ENCODE measurements around the gene FRMPD2.
"Not testable (repeated sequence)": the region's sequence is repeated elsewhere in the genome, so short reads cannot be mapped to it uniquely, and the experiment has no call there.

The FRMPD2 gene

DNA sequence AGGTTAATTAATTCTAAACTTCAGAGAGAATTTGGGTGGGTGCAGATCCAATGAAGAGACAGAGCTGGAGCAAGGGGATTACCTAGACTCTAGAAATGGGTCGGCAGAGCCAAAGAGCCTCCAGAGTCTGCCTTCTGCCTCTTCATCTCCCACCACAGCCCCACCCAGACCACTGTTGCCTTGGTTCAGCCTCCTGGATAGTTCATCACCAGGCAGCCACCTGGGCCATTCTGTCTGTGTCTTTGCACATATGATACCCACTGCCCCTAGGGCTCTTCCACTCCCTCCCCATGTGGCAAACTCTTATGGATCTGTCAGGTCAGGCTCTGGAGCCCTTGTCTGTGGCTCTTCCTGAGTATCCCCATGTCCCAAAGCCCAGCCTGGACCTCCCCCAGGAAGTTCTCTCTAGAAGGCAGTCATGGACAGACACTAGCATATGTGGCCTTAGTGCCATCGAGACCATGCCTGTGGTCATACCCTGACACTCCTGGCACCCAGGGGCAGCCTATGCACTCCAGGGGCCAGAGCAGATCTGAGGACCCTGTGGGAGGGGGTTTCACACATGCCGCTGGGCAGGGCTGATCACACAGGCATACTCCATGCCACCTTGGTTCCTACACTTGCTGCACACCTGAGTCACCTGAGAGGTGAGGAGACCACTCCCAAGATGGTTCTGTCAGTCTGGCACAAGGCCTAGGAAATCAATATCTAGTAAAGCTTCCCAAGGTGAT, 41.6 kb downstream of the FRMPD2 start:
- no peak for DNase-seq

DNA sequence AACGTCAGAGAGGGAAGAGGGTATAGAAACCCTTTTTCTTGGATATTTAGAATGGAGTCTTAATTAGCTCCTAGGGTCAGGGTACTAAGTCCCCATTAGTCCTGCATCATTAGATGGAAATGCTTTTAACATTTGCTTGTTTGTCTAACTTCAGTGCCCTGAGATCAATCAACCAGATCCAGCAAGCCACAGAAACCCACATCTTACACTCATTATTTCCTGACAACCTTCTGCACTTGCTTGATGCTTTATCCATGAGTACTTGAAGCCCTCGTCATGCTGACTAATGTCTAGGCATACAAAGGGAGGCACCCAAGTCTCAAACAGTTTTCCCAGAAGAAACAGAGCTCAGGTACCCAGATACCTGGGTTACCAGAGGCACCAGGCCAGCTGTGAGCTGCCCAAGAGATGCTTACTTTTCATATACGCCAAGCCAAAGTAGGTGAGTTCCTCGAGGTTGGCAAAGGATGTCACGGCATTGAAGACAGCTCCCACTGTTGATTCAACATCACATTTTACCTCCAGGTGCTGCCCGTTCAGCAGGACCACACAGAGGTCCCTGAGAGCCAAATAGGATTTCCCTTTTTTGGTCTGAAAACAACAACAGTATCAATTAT, 42.7 kb downstream of the FRMPD2 start:
- no peak for DNase-seq

DNA sequence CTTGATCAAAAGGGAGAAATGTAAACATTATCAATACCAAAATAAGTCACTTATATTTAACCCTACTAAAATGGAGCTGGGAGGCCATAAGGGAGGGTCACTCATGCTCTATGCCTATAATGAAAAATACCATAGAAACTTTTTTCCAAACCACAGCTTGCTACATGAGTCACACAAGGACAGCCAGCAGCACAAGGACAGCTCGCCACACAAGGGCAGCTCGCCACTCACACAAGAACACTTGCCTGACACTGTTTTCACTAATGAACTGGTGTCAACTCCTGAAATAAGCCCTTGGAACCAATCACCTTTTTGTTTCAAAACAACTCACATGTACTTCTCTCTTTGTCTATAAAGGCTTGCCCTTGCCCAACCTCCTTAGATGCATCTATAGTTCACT, 43.3 kb downstream of the FRMPD2 start:
- DNase-seq = no peak

DNA sequence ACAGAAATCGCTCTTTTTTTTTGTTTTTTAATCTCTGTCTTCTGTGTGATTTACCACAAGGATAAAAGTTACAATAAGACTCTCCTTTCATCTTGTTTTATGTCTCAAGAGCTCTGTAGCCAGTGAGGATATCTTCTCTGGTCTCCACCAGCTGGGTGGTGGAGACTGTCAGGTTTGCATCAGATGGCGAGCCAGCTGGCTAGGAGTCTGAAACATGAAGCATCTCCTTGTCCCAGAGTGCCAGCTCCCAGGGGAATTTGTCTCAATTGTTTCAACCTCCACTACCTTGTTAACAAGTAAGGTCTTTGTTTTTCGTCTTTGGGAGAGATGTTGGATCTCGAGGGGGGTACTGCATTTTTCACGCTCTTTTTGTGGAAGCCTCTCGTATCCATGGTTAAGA, 47.3 kb downstream of the FRMPD2 start:
- DNase-seq = no peak

DNA sequence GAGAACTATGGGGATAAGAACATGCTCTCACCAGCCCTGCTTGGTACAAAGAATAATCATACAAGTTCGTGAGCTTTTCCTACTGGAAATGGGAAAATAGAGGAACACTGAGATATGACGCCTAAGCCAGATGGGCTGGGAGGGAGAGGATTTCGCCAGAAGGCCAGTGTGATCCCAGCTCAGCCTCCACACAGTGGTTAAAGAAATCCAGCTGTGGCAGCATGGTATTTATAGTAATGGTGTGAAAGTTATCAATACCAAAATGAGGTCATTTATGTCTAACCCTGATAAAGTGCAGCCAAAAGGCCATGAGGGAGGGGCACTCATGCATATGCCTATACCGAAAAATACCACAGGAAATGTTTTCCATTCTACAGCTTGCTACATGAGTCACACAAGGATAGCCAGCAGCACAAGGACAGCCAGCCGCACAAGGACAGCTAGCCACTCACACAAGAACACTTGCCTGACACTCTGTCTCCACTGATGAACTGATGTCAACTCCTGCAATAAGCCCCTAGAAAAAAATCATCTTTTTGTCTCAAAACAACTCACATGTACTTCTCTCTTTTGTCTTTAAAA, 49.4 kb downstream of the FRMPD2 start:
- DNase-seq = no peak

DNA sequence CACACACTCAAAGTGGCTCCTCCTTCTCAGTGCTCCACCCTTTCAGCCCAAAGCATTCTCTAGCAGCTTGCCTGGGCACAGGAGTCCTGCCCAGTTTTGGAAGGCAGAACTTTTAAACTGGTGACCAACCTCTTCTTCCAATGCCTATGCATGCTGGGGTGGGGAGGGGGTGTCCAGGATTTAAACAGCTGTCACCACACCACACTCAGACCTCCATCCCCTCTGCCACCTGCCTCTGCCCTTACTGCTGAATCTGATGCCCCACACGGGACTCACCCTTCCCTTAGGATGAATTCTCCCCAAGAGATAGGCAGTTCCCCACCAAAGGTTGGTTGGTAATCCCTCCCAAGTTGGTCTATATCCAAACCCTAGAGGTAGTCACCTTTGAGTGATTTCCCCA, 50.2 kb downstream of the FRMPD2 start:
- no peak for DNase-seq

DNA sequence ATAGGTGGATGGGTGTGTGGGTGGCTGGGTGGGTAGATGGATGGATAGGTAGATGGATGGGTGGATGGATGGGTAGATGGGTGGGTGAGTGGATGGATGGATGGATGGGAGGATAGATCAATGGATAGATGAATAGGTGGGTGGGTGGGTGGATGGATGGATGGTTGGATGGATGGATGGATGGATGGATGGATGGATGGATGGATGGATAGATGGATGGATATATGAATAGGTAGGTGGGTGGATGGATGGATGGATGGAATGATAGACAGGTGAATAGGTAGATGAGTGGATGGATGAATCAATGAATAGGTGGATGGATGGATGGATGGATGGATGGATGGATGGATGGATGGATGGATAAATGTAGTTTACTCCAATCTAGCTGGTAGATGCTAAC, 52.7 kb downstream of the FRMPD2 start:
- no peak for DNase-seq

DNA sequence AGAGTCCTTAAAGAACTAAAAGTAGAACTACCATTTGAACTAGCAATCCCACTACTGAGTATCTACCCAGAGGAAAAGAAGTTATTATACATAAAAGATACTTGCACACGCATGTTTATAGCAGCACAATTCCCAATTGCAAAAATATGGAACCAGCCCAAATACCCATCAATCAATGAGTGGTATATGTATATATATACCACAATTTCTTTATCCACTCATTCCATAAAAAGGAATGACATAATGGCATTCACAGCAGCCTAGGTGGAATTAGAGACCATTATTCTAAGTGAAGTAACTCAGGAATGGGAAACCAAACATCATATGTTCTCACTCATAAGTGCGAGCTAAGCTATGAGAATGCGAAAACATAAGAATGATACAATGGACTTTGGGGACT, 53.5 kb downstream of the FRMPD2 start:
- DNase-seq = not testable (repeated sequence)

DNA sequence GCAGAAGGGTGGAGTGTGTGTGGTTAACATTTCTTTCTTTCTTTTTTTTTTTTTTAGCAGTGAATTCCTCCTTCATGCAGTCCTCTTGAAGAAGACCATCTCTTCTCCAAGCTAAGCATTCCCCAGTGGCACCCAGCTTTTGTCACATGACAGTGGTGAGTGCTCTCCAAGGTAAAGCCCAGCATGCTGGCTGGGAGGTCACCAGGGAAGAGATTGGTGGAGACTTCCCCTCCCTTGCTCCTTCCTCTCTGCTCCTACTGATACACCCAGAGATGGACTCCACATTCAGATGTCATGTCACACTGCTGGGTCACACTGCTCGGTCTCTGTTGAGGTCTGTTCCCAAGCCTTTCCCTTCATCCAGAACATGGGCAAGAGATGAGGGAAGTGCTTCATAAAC, 55.3 kb downstream of the FRMPD2 start:
- no peak for DNase-seq

DNA sequence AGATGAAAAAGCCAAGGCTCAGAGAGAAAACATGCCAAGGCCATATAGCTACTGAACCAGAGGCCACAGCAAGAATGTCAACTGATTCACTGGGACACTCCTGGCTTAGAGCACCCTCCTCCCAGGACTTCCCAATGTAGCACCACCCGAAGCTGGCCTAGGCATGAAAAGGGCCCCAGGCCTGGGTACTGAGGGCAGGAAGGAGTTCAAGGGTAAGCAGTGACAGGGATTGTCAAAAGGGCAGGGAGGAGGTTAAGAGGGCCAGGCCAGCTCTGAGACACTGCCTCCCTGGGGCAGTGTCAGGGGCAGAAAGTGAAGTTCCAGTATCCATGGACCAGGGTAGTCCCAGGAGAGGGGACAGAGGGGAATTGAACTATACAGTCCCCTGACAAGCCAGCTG, 57.8 kb downstream of the FRMPD2 start:
- DNase-seq = no peak

DNA sequence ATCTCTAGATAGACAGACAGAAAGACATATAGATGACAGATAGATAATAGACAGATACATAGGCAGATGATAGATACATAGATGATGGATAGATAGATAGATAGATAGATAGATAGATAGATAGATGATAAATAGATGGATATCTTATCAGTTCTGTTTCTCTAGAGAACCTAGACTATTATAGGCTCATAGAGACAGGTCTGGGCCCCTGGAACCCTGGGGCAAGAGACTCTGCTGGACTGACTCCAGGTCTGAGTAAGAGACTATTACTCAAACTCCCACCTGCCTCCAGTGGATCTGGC, 58.3 kb downstream of the FRMPD2 start:
- DNase-seq = no peak

DNA sequence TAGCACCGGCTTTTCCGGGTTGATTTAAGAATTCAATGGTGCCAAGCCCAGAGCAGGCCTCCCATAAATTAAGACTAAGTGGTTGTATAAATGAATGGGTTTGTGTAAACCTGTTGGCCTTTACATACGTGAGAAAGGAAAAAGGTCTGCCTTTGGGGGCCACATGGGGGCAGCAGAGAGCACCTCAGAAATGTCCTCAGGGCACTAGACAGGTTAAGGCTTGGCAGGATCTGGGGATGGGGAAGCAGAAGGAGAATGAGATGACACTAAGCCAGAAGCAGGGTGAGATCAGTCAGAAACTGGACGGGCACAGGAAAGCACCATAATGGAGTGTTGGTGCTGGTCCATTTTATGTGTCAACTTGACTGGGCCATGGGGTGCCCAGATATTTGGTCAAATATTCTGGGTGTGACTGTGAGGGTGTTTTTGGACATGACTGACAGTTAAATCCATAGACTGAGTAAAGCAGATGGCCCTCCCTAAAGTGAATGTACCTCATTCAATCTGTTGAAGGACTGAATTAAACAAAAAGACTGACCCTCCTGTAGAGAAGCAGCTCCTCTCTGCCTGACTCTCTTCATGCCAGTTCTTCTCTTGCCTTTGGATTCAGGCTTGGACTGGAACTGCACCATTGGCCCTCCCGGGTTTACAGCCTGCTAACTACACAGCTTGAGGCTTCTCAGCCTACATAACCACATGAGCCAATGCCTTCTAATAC, 58.9 kb downstream of the FRMPD2 start:
- DNase-seq = peak; percentile 40

DNA sequence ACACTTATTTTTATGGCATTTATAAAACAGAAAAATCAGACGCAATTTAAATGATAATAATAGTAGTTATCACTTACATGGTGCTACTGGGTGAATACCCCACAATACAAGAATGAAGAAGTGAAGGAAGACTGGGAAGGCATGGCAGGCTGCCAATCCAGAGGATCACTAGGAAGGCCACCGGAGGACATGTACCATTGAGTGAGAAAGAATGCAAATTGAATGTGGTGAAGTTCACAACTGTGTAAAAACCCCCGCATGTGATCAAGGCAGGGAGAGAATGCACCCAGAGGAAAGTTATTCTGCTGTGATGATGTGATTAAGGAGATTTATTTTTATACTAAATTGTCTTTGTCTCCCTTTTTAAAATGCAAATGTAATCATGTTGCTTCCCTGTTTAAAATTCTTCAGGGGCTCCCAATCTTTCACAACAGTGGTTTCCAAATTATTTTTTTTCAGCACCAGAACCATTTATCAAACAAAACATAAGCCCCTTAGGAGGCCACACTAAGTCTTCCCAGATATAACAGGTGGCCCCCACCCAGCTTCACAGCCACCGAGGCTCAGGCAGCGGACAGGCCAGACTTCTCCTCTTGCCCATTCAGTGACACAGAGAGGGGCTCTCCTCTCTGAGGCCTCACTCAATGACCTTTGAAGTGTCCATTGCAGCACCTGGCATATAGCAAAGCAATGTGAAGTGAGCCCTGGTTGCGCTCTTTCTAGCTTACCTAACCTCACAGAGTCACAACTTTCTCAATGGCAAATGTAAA, 59.6 kb downstream of the FRMPD2 start:
- no peak for DNase-seq

DNA sequence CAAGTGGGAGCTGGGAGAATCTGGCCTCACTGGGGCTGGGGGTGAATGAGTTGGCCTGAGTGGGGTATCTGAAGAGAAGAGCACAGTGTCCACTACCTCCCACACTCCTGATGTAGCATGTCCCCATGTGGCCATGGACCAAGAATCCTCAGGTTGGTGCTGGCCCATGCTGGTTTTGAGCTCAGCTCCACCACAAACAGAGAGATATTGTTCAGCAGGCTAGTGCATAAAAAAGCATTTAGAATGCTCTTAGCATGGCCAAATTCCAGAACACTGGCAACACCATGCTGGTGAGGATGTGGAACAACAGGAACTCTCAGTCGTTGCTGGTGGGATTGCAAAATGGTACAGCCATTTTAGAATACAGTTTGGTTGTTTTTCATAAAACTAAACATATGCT, 61.4 kb downstream of the FRMPD2 start:
- DNase-seq = no peak

DNA sequence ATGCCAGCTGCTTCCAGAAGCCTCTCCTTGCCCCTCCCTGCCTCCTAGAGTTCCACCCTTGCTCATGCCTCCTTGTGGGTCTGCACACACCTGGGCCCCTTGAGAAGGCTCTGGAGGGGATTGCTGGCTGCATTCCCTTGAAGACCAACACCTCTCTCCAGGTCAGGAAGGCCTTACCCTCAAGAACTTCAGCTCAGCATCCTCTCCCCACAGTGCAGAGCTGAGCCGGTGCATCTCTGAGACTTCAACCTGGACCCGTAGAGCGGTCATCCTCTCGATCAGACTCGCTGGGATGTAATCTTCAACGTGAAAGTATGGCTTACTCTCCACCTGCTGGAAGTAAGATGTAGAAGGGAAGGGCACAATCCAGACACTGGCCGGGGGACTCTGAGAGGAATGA, 62.7 kb downstream of the FRMPD2 start:
- DNase-seq = no peak

DNA sequence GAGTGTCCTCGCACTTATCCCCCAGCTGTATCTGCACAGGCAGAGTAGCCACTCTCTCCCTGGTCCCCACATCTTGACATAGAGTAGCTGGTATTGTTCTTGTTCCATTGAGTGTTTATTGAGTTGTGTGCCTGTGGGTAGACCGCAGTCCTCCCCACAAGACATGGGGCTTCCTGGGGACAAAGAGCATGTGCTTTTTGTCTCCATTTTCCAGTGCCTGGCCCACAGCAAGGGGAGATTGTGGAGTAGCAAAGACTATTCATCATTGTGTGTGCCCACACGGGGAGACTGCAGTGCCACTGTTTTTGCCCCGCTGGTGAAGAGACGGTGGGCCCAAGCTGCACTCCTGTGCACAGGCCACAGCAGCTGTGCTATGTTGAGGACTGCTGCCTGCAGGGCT, 63.5 kb downstream of the FRMPD2 start:
- no peak for DNase-seq

DNA sequence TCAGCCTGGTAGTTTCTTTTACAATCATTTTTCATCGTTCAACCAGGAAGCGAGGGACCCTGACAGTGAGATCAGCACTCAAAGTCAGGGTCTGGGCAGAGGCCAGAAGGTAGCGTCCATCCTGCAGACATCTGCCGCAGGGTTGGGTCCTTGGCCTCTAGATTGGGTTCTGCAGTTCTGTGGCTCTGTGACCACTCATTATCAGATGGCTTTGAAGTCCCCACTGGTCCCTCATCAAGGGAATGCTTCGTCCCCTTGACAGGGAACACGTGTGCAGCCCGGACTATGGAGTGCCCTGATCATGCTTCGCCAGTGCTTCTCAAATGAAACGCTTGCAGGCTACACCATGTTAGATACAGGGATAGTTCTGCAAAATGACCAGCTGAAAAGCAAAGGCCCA, 64.1 kb downstream of the FRMPD2 start:
- no peak for DNase-seq

DNA sequence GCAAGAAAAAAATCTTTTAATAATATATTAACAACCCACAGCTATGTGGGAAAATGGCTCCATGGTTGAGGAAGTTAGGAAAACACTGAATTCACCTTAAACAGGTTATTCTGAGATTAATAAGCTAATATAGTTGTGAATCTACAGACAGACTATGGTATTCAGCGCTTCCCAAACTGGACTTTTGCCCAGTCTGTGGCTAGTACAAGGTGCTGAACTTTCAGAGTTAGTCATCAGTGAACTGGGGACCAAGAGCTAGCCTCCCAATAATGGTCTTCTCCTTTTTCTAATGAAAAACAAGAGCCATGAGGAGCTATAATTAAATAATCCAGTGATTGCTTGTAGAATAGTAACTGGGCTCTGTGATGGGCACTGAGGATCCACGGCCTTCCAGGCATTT, 65.3 kb downstream of the FRMPD2 start:
- no peak for DNase-seq

DNA sequence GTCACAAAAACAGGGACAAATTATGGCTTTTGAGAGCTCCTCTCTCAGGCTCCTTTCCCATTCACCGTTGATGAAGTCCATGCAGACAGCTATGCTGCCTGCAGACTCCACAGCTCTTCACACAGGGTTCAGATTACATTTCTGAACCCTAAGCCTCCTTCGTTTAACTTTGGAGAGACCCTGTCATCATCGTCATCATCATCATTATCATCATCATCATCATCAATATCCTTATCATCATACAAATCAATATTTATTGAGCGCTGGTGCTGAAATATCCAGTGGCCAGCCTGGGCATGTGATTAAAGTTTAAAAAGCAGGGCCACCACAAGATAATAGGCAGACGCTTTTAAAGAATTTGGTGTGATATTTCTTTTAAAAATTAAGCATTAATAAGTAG, 66.6 kb downstream of the FRMPD2 start:
- no peak for DNase-seq

DNA sequence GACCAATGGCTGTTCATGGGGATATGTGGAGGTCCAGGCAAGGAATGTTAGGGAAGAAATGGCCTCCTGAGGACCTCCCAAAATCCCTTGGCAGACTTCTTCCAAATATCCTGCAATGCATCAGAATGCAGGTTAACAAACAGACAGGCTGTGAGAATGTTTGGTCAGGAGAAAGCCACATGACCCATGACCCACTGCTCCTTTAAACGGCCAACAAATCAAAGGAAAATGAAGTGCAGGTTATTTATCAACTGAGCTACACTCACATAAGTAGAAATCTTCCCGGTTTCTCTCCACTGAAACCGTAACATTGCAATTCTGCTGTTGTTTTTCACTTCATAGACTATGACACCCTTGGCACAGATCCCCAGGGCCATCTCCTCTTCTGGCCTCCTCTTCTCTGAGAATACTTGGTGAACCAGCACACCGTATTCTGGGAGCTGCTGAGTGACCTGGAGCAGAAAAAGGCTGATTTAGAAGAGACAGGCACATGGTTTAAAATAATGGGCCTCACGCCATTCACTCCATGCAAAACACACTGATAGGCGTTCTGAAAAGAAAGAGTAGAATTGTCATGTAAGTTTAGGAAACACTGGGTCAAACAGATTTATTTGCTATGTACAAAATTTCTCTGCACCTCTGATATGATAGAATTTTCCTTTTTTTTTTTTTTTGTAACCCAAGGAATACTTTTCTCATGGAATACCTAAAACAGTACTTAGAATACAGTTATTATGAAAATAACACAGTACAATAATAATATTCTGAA, 67.8 kb downstream of the FRMPD2 start:
- DNase-seq = no peak

DNA sequence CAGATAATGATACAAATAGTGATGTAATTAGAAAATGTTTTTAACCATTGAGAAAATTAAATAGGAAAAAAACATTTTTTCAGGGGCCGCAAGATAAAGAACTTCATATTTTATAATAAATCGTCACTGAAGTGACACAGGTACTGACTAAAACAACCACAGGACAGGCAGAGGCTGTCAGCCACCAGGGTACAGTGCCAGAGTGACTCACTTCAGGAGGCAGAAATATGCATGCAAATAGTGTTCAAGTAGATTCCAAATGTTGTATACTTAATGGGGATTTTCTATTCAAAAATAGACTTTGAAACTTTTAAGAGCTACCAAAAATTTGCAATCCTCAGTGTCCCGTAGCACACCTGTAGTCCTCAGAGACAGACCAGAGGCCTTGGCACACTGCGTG, 68.6 kb downstream of the FRMPD2 start:
- DNase-seq = no peak

DNA sequence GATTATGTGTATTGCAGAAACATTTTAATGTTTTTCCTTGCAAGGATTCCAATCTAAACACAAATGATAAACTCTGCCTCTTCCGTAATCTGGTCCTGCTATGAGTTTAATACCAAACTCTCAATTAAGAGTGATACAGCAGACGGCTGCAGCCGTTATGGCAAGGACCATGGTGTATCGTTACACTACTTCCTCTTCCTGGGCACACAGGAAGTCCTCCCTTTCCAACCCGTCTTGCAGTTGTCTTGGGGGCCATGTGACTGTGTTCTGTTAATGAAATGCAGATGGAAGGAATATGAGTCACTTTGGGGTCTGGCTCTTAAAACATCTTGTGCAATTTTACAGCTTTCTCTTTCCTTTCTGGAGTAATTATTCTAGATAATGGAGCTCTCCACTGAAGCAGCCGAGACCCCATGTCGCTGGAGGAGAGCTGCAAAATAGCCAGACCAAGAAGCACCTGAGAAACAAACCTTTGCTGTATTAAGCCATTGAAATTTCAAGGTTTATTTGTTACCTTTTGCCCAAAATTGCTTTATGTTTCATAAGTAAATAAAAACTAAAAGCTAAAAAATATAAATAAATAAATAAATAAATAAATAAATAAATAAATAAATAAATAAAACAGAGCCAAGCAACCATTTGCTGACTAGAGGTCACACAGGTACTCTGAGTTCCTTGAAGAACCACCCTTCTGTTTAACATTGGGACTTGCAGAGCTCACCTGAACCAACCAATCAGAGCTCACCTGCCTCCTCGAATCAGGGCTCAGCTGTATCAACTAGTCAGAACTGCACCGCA, 74.7 kb downstream of the FRMPD2 start:
- DNase-seq = no peak
